H1 (cell line): ENCODE measurements around the gene DENND1A. TPM values are rescaled to one million over a fixed set of nuclear protein-coding genes. Genes with fewer than 3 reads are reported as not detected.
A peak's percentile ranks its signal among the peaks of the same experiment; 100 is the strongest.

Experiments used
- CTCF ChIA-PET: fragments of 300-600 bp; sonication (Branson Sonifier 250); formaldehyde crosslinking; loops from one replicate; lab custom pipeline; 2021; ENCODE audit not compliant: partially characterized antibody; lab: Charles Lee
- POLR2A ChIA-PET: fragments of 300-600 bp; sonication (Branson Sonifier 250); formaldehyde crosslinking; loops from one replicate; lab custom pipeline; 2021; ENCODE audit warnings: inconsistent platforms; ENCODE audit not compliant: partially characterized antibody; lab: Charles Lee
- DNase-seq, 2 experiments: peaks; one replicate each; pipeline versions ENCODE4 v3.0.0 to v3.0.0-alpha.2; 2010 to 2022; ENCODE audit warnings: low spot score in 2 of 2, low read depth in 1 of 2, mixed read lengths in 1 of 2
- FAIRE-seq: peaks from 2 replicates; lab custom pipeline; 2011; peaks lifted over from hg19 to GRCh38; lab: Jason Lieb, UNC
- H2AFZ ChIP-seq: 2 replicates; pipeline ENCODE4 v1.8.1; 2012; ENCODE audit warnings: low read length, inconsistent platforms
- H2AK5ac ChIP-seq: 2 replicates; pipeline ENCODE4 v1.6.1; 2013; ENCODE audit warnings: low read depth, low read length
- H2BK120ac ChIP-seq: replicated peaks from 2 replicates; pipeline ENCODE3; 2013; ENCODE audit warnings: low read depth, low read length, inconsistent platforms
- H2BK12ac ChIP-seq: 2 replicates; pipeline ENCODE4 v1.6.1; 2013; ENCODE audit warnings: low read depth, low read length
- H2BK15ac ChIP-seq: 2 replicates; pipeline ENCODE4 v1.6.1; 2013; ENCODE audit warnings: low read length
- H2BK20ac ChIP-seq: 2 replicates; pipeline ENCODE4 v1.6.1; 2013; ENCODE audit warnings: low read length
- H2BK5ac ChIP-seq: 2 replicates; pipeline ENCODE4 v1.6.1; 2013; ENCODE audit warnings: low read depth, low read length
- H3K14ac ChIP-seq: 2 replicates; pipeline ENCODE4 v1.6.1; 2013; ENCODE audit warnings: inconsistent platforms; ENCODE audit not compliant: insufficient read length
- H3K18ac ChIP-seq: 2 replicates; pipeline ENCODE4 v1.6.1; 2013; ENCODE audit warnings: low read length; ENCODE audit errors: extremely low read depth
- H3K23ac ChIP-seq: 2 replicates; pipeline ENCODE4 v1.6.1; 2013; ENCODE audit warnings: inconsistent platforms; ENCODE audit not compliant: insufficient read length
- H3K23me2 ChIP-seq: 2 replicates; pipeline ENCODE4 v1.6.1; 2013; ENCODE audit warnings: low read depth, low read length
- H3K27ac ChIP-seq: 2 replicates; pipeline ENCODE4 v1.6.1; 2011; ENCODE audit warnings: low read depth, low read length, inconsistent platforms
- H3K27me3 ChIP-seq, 4 experiments: replicated peaks in 1 of 4; 1 replicate in 1 of 4; 2 replicates in 3 of 4; pipeline versions ENCODE4 v1.6.1 to v1.8.1; 2011 to 2013; ENCODE audit warnings: low read length in 3 of 4, mild to moderate bottlenecking in 3 of 4, inconsistent platforms in 2 of 4, mixed read lengths in 2 of 4, moderate library complexity in 1 of 4; ENCODE audit not compliant: control insufficient read depth in 3 of 4, insufficient read depth in 3 of 4; ENCODE audit errors: extremely low read depth in 1 of 4
- H3K36me3 ChIP-seq, 4 experiments: 2 replicates each; pipeline versions ENCODE4 v1.6.1 to v1.8.1; 2011 to 2013; ENCODE audit warnings: mild to moderate bottlenecking in 4 of 4, low read length in 3 of 4, moderate library complexity in 2 of 4, control low read depth in 1 of 4, inconsistent platforms in 1 of 4; ENCODE audit not compliant: insufficient read depth in 4 of 4, control insufficient read depth in 2 of 4
- H3K4ac ChIP-seq: replicated peaks from 2 replicates; pipeline ENCODE3; 2013; ENCODE audit warnings: low read length, low read depth, mixed read lengths, inconsistent platforms; ENCODE audit not compliant: insufficient read length
- H3K4me1 ChIP-seq, 4 experiments: replicated peaks in 1 of 4; 1 replicate in 1 of 4; 2 replicates in 3 of 4; pipeline versions ENCODE4 v1.6.1 to v1.8.1; 2011 to 2013; ENCODE audit warnings: low read length in 3 of 4, inconsistent platforms in 2 of 4, mixed read lengths in 1 of 4; ENCODE audit not compliant: insufficient read depth in 4 of 4, control insufficient read depth in 3 of 4
- H3K4me2 ChIP-seq, 2 experiments: 2 replicates each; pipeline versions ENCODE4 v1.6.1 to v1.8.1; 2011 to 2013; ENCODE audit warnings: low read depth in 2 of 2, low read length in 2 of 2, control low read depth in 1 of 2, inconsistent platforms in 1 of 2, mild to moderate bottlenecking in 1 of 2; ENCODE audit not compliant: insufficient read depth in 1 of 2
- H3K4me3 ChIP-seq, 4 experiments: fragments of 200-600, 300-600 bp in 1 of 4; sonication (generic), shearing (Covaris generic), sonication (Bioruptor Twin) in 1 of 4; 2 replicates each; pipeline versions ENCODE4 v1.5.1 to v1.8.1; 2011 to 2016; ENCODE audit warnings: low read length in 4 of 4, low read depth in 3 of 4, control low read depth in 2 of 4, inconsistent platforms in 2 of 4, mild to moderate bottlenecking in 2 of 4, mixed read lengths in 1 of 4, moderate library complexity in 1 of 4; ENCODE audit not compliant: insufficient read depth in 2 of 4; ENCODE audit errors: extremely low read depth in 1 of 4
- H3K56ac ChIP-seq: replicated peaks from 2 replicates; pipeline ENCODE3; 2013; ENCODE audit warnings: low read depth, mild to moderate bottlenecking, mixed read lengths, low read length, inconsistent platforms; ENCODE audit not compliant: insufficient read length
- H3K79me1 ChIP-seq: 2 replicates; pipeline ENCODE4 v1.6.1; 2013; ENCODE audit warnings: low read depth, low read length, control low read depth
- H3K79me2 ChIP-seq, 2 experiments: 2 replicates each; pipeline versions ENCODE4 v1.6.1 to v1.8.1; 2012 to 2013; ENCODE audit warnings: low read length in 2 of 2, mild to moderate bottlenecking in 2 of 2, inconsistent platforms in 1 of 2; ENCODE audit not compliant: insufficient read depth in 2 of 2, control insufficient read depth in 1 of 2
- H3K9ac ChIP-seq, 4 experiments: replicated peaks in 1 of 4; 1 replicate in 1 of 4; 2 replicates in 3 of 4; pipeline versions ENCODE4 v1.6.1 to v1.8.1; 2011 to 2013; ENCODE audit warnings: low read depth in 3 of 4, low read length in 3 of 4, control low read depth in 2 of 4, mild to moderate bottlenecking in 2 of 4, moderate library complexity in 2 of 4, inconsistent platforms in 1 of 4; ENCODE audit errors: extremely low read depth in 1 of 4
- H3K9me3 ChIP-seq, 2 experiments: 2 replicates each; pipeline versions ENCODE4 v1.6.1 to v1.8.1; 2012 to 2013; ENCODE audit warnings: mild to moderate bottlenecking in 2 of 2, moderate library complexity in 2 of 2, control low read depth in 1 of 2, inconsistent platforms in 1 of 2, low read depth in 1 of 2, low read length in 1 of 2, mixed read lengths in 1 of 2; ENCODE audit not compliant: insufficient read depth in 2 of 2
- H4K20me1 ChIP-seq, 2 experiments: replicated peaks in 1 of 2; 2 replicates each; pipeline versions ENCODE3 to v1.8.1; 2011 to 2013; ENCODE audit warnings: inconsistent platforms in 2 of 2, low read length in 2 of 2, mild to moderate bottlenecking in 1 of 2; ENCODE audit not compliant: insufficient read depth in 2 of 2, control insufficient read depth in 1 of 2
- H4K5ac ChIP-seq: 2 replicates; pipeline ENCODE4 v1.6.1; 2013; ENCODE audit warnings: low read length, low read depth, mixed read lengths, inconsistent platforms; ENCODE audit not compliant: insufficient read length
- H4K8ac ChIP-seq: 2 replicates; pipeline ENCODE4 v1.8.0; 2013; ENCODE audit warnings: mild to moderate bottlenecking, moderate library complexity, low read length, inconsistent platforms; ENCODE audit not compliant: insufficient read depth; ENCODE audit errors: extremely low read depth
- H4K91ac ChIP-seq: replicated peaks from 2 replicates; pipeline ENCODE3; 2013; ENCODE audit warnings: low read length, mixed read lengths, inconsistent platforms; ENCODE audit not compliant: insufficient read length
- WGBS, 2 experiments: shearing (Covaris generic) in 1 of 2; methylation state at CpG; one replicate each; pipeline versions ENCODE4 v1.1.6 to v1.1.7; 2013 to 2015; ENCODE audit warnings: low lambda C conversion rate in 2 of 2, mixed read lengths in 2 of 2, inconsistent platforms in 1 of 2, low coverage in 1 of 2, missing lambda C conversion rate in 1 of 2; ENCODE audit not compliant: insufficient replicate concordance in 2 of 2, insufficient coverage in 1 of 2, insufficient read length in 1 of 2; ENCODE audit errors: extremely low coverage in 1 of 2, missing lambda C conversion rate in 1 of 2; 5-methylcytosine and 5-hydroxymethylcytosine counted together
- polyA plus RNA-seq, 7 experiments: library from polyadenylated mRNA; depleted of rRNA in 3 of 7; stranded (reverse) in 5 of 7; unstranded in 2 of 7; fragments of >200 nt in 5 of 7; fragments of 200-250 nt in 2 of 7; gene quantifications; 1 replicate in 5 of 7; 2 replicates in 1 of 7; 4 replicates in 1 of 7; pipeline versions ENCODE4 v1.2.1 to v1.2.3, GENCODE V29; 2011 to 2013; ENCODE audit warnings: missing spikeins in 2 of 7, mixed read lengths in 2 of 7
- total RNA-seq: library from RNA; stranded (reverse); fragmentation: NEBNext Ultra II Directional; extraction: Animal tissue kit (Norgen Biotek cat#: 25700); gene quantifications from 2 replicates; pipeline ENCODE4 v1.2.1, GENCODE V29; 2021

The DENND1A gene
- total and polyA plus RNA-seq, 2 of the 8 experiments (the other 6 are each of a cell fraction or from before 2014, with no cell fraction given): 24.1 to 26.4 TPM

- Histone ChIP-seq H3K9ac (no peak overlapping the region; a peak in 1 of 7 replicates), H4K20me1 (peaks cover 0 to 7% of the 10 kb centered on the region in 2 experiments), H3K14ac (no peak overlapping the region), H2BK15ac (no peak overlapping the region), H3K4me1 (peaks cover 0 to 7% (median 1%) of the 10 kb centered on the region in 4 experiments; a peak in 3 of 7 replicates), H3K27me3 (peaks cover 0 to 3% (median 0%) of the 10 kb centered on the region in 4 experiments; a peak in 3 of 7 replicates), H2BK20ac (no peak overlapping the region), H4K5ac (no peak overlapping the region), H3K9me3 (no peaks in the 10 kb centered on the region), H2BK120ac (no peak overlapping the region), H4K8ac (peak overlapping the region; percentile 51), H3K4me3 (no peak overlapping the region), H3K4me2 (no peak overlapping the region), H4K91ac (no peak overlapping the region), H3K56ac (no peak overlapping the region), H3K4ac (no peak overlapping the region), H3K79me2 (no peaks in the 10 kb centered on the region), H3K27ac (no peak overlapping the region), H2AFZ (no peak overlapping the region), H3K79me1 (no peaks in the 10 kb centered on the region), H3K23me2 (no peaks in the 10 kb centered on the region), H3K36me3 (no peaks in the 10 kb centered on the region), H2BK5ac (no peak overlapping the region), H3K23ac (no peak overlapping the region), H2BK12ac (no peak overlapping the region), H2AK5ac (no peak overlapping the region), H3K18ac (no peak overlapping the region; the same call in 1 of the 2 replicates)
- WGBS, 2 experiments: 84% methylated on average over 11 of the region's 11 CpGs; no CpG with 5 or more reads in 1 of the 2 experiments
- DNase-seq: no peak
- CTCF ChIA-PET: interaction anchor here (1.0 to 1.2 kb wide), 2 partner anchors 218 to 219 kb away, joined by 3 to 4 read pairs; no protein-coding TSS in a partner anchor
- FAIRE-seq: no peak
- POLR2A ChIA-PET: no interaction called here
Measured at GRCh38 chr9:123617952-123618678, 311.8 kb downstream of the DENND1A start.
